H9 (cell line): ENCODE measurements around the gene HAUS8. TPM values are rescaled to one million over a fixed set of nuclear protein-coding genes. Genes with fewer than 3 reads are reported as not detected.

ENCODE experiments used
- DNase-seq: peaks from one replicate; pipeline ENCODE4 v3.0.0-alpha.2; 2017
- H2AFZ ChIP-seq: one replicate; pipeline ENCODE4 v1.6.1; 2013; ENCODE audit warnings: mild to moderate bottlenecking, low read length, control low read depth, moderate library complexity
- H2AK5ac ChIP-seq: 2 replicates; pipeline ENCODE4 v1.6.1; 2013; ENCODE audit warnings: low read length, control low read depth, mixed read lengths; ENCODE audit not compliant: insufficient read length
- H2BK120ac ChIP-seq: one replicate; pipeline ENCODE4 v1.6.1; 2013; ENCODE audit warnings: low read depth, mild to moderate bottlenecking, low read length, control low read depth, inconsistent platforms; ENCODE audit not compliant: poor library complexity, severe bottlenecking
- H2BK12ac ChIP-seq: 2 replicates; pipeline ENCODE4 v1.6.1; 2013; ENCODE audit warnings: low read length, control low read depth, mixed read lengths, low read depth; ENCODE audit not compliant: insufficient read length
- H2BK15ac ChIP-seq: 2 replicates; pipeline ENCODE4 v1.6.1; 2013; ENCODE audit warnings: low read depth, low read length, control low read depth
- H2BK20ac ChIP-seq: one replicate; pipeline ENCODE4 v1.6.1; 2013; ENCODE audit warnings: low read depth, mild to moderate bottlenecking, low read length, control low read depth, inconsistent platforms; ENCODE audit not compliant: poor library complexity, severe bottlenecking
- H2BK5ac ChIP-seq: 2 replicates; pipeline ENCODE4 v1.6.1; 2013; ENCODE audit warnings: low read length, control low read depth, mixed read lengths; ENCODE audit not compliant: insufficient read length
- H3K14ac ChIP-seq: 2 replicates; pipeline ENCODE4 v1.6.1; 2013; ENCODE audit warnings: low read length, control low read depth; ENCODE audit not compliant: insufficient read depth
- H3K18ac ChIP-seq: 2 replicates; pipeline ENCODE4 v1.6.1; 2013; ENCODE audit warnings: low read depth, mild to moderate bottlenecking, mixed read lengths, low read length, control low read depth; ENCODE audit not compliant: insufficient read length
- H3K23ac ChIP-seq: 2 replicates; pipeline ENCODE4 v1.6.1; 2013; ENCODE audit warnings: low read length, control low read depth, mixed read lengths, low read depth; ENCODE audit not compliant: insufficient read length
- H3K23me2 ChIP-seq: 2 replicates; pipeline ENCODE4 v1.6.1; 2013; ENCODE audit warnings: low read depth, mild to moderate bottlenecking, mixed read lengths, low read length, control low read depth; ENCODE audit not compliant: insufficient read length, poor library complexity, severe bottlenecking
- H3K27ac ChIP-seq: 2 replicates; pipeline ENCODE4 v1.5.1; 2013; ENCODE audit warnings: low read length, control low read depth, mixed read lengths, low read depth; ENCODE audit not compliant: insufficient read length
- H3K27me3 ChIP-seq: 2 replicates; pipeline ENCODE4 v1.6.1; 2013; ENCODE audit warnings: low read length, control low read depth, inconsistent platforms; ENCODE audit not compliant: insufficient read depth
- H3K4ac ChIP-seq: 2 replicates; pipeline ENCODE4 v1.6.1; 2013; ENCODE audit warnings: low read depth, mild to moderate bottlenecking, control low read depth, inconsistent platforms, low read length, moderate library complexity
- H3K4me1 ChIP-seq: 2 replicates; pipeline ENCODE4 v1.6.1; 2013; ENCODE audit warnings: low read length, control low read depth, inconsistent platforms; ENCODE audit not compliant: insufficient read depth
- H3K4me2 ChIP-seq: 2 replicates; pipeline ENCODE4 v1.6.1; 2013; ENCODE audit warnings: low read length, control low read depth, mixed read lengths; ENCODE audit not compliant: insufficient read length, insufficient read depth
- H3K56ac ChIP-seq: 2 replicates; pipeline ENCODE4 v1.6.1; 2013; ENCODE audit warnings: low read depth, mild to moderate bottlenecking, mixed read lengths, low read length, control low read depth; ENCODE audit not compliant: insufficient read length
- H3K79me1 ChIP-seq: 2 replicates; pipeline ENCODE4 v1.6.1; 2013; ENCODE audit warnings: low read depth, mild to moderate bottlenecking, moderate library complexity, low read length, control low read depth, inconsistent platforms; ENCODE audit not compliant: insufficient read depth, poor library complexity, severe bottlenecking
- H3K79me2 ChIP-seq: 2 replicates; pipeline ENCODE4 v1.6.1; 2013; ENCODE audit warnings: low read length, control low read depth, inconsistent platforms; ENCODE audit not compliant: insufficient read depth
- H3K9ac ChIP-seq: 2 replicates; pipeline ENCODE4 v1.6.1; 2013; ENCODE audit warnings: low read length, control low read depth, mixed read lengths; ENCODE audit not compliant: insufficient read length; ENCODE audit errors: extremely low read depth
- H3K9me3 ChIP-seq: one replicate; pipeline ENCODE4 v1.6.1; 2013; ENCODE audit warnings: low read depth, low read length, inconsistent platforms; ENCODE audit not compliant: control insufficient read depth
- H3T11ph ChIP-seq: one replicate; pipeline ENCODE4 v1.6.1; 2013; ENCODE audit warnings: mild to moderate bottlenecking, low read length, control low read depth, inconsistent platforms
- H4K20me1 ChIP-seq: one replicate; pipeline ENCODE4 v1.6.1; 2013; ENCODE audit not compliant: control insufficient read depth, insufficient read length, insufficient read depth
- H4K5ac ChIP-seq: 2 replicates; pipeline ENCODE4 v1.6.1; 2013; ENCODE audit warnings: low read depth, mild to moderate bottlenecking, mixed read lengths, low read length, control low read depth; ENCODE audit not compliant: insufficient read length
- H4K8ac ChIP-seq: replicated peaks from 2 replicates; pipeline ENCODE4 v1.6.1; 2013; ENCODE audit warnings: low read length, control low read depth, mixed read lengths, low read depth; ENCODE audit not compliant: insufficient read length
- H4K91ac ChIP-seq: 2 replicates; pipeline ENCODE4 v1.6.1; 2013; ENCODE audit warnings: low read depth, mild to moderate bottlenecking, moderate library complexity, mixed read lengths, low read length, control low read depth; ENCODE audit not compliant: insufficient read length
- H3K27ac Mint-ChIP-seq, 3 experiments: 2 replicates in 2 of 3; 3 replicates in 1 of 3; pipeline ENCODE4 v1.8.0; 2020 to 2021; ENCODE audit warnings: mixed read lengths in 3 of 3, mild to moderate bottlenecking in 1 of 3, moderate library complexity in 1 of 3
- H3K27me3 Mint-ChIP-seq: 2 replicates; pipeline ENCODE4 v1.8.0; 2021; ENCODE audit warnings: low read depth, mild to moderate bottlenecking, moderate library complexity, mixed read lengths
- H3K36me3 Mint-ChIP-seq, 3 experiments: 2 replicates in 2 of 3; 3 replicates in 1 of 3; pipeline ENCODE4 v1.8.0; 2020 to 2021; ENCODE audit warnings: low read depth in 3 of 3, mixed read lengths in 3 of 3; ENCODE audit not compliant: insufficient read depth in 1 of 3
- H3K4me1 Mint-ChIP-seq, 2 experiments: 2 replicates each; pipeline ENCODE4 v1.8.0; 2020; ENCODE audit warnings: mixed read lengths in 2 of 2
- H3K4me3 Mint-ChIP-seq, 2 experiments: 2 replicates in 1 of 2; 3 replicates in 1 of 2; pipeline ENCODE4 v1.8.0; 2020 to 2021; ENCODE audit warnings: mild to moderate bottlenecking in 2 of 2, mixed read lengths in 2 of 2, moderate library complexity in 1 of 2
- H3K9me3 Mint-ChIP-seq, 2 experiments: 2 replicates in 1 of 2; 3 replicates in 1 of 2; pipeline ENCODE4 v1.8.0; 2020; ENCODE audit warnings: mild to moderate bottlenecking in 2 of 2, mixed read lengths in 2 of 2, moderate library complexity in 1 of 2
- CTCF ChIP-seq: fragments of 200-600 bp; sonication (generic); conservative IDR thresholded peaks from 3 replicates; pipeline ENCODE4 v1.8.0; 2021; ENCODE audit warnings: antibody characterized with exemption, mild to moderate bottlenecking
- WGBS: extraction: QIAGEN DNeasy Blood & Tissue Kit; methylation state at CpG from one replicate; pipeline ENCODE4 v1.1.7; 2013; ENCODE audit warnings: missing lambda C conversion rate, low lambda C conversion rate, mixed read lengths; ENCODE audit not compliant: insufficient read length; ENCODE audit errors: extremely low coverage; 5-methylcytosine and 5-hydroxymethylcytosine counted together
- total RNA-seq: library from RNA; stranded (reverse); gene quantifications from 2 replicates; pipeline ENCODE4 v1.2.1, GENCODE V29; 2021

HAUS8 gene
- total RNA-seq, 1 experiment from 2014 or later = 27.8 TPM

GRCh38 chr19:17110599-17110966, 35.3 kb upstream of the HAUS8 start:
- H3K36me3 Mint-ChIP-seq = peaks cover 9 to 27% (median 11%) of the 10 kb centered on the region in 3 experiments; a peak in 5 of 7 replicates
- no peak overlapping the region for H3K4ac ChIP-seq
- H2BK15ac ChIP-seq = no peak overlapping the region
- H3K9ac ChIP-seq = no peak overlapping the region
- no peaks in the 10 kb centered on the region for H3K79me2 ChIP-seq
- no peaks in the 10 kb centered on the region for H3K79me1 ChIP-seq
- no peak overlapping the region for H2BK12ac ChIP-seq
- H3K9me3 ChIP-seq = no peaks in the 10 kb centered on the region
- no peak overlapping the region for H3K4me2 ChIP-seq
- H4K5ac ChIP-seq = no peak overlapping the region
- DNase-seq = no peak
- H4K20me1 ChIP-seq = no peaks in the 10 kb centered on the region
- H2BK20ac ChIP-seq = no peak overlapping the region
- no peaks in the 10 kb centered on the region for H3K27me3 ChIP-seq
- H2BK5ac ChIP-seq = no peak overlapping the region
- H2AFZ ChIP-seq = no peak overlapping the region
- H2AK5ac ChIP-seq = no peak overlapping the region
- no peak overlapping the region for H3K56ac ChIP-seq
- peaks cover 7% of the 10 kb centered on the region; the same call in 1 of the 2 replicates for H3K4me1 ChIP-seq
- H4K91ac ChIP-seq = no peak overlapping the region
- H3K27ac ChIP-seq = no peak overlapping the region
- H2BK120ac ChIP-seq = no peak overlapping the region
- no CpG with 5 or more reads among the region's 10 CpGs for WGBS
- H3K23me2 ChIP-seq = no peaks in the 10 kb centered on the region
- H4K8ac ChIP-seq = no peak overlapping the region
- no peaks in the 10 kb centered on the region; a peak in 1 of 5 replicates for H3K9me3 Mint-ChIP-seq
- peak overlapping the region in 1 of 3 experiments; percentile 63; a peak in 1 of 7 replicates for H3K27ac Mint-ChIP-seq
- no peak overlapping the region for H3K4me3 Mint-ChIP-seq
- no peak overlapping the region for H3K14ac ChIP-seq
- H3K18ac ChIP-seq = no peak overlapping the region
- no peaks in the 10 kb centered on the region; the same call in none of the 2 replicates for H3K27me3 Mint-ChIP-seq
- H3K23ac ChIP-seq = no peak overlapping the region
- H3K4me1 Mint-ChIP-seq = peaks cover 24 to 28% of the 10 kb centered on the region in 2 experiments
- H3T11ph ChIP-seq = no peak overlapping the region
- TF ChIP-seq CTCF = no peak
